GM18867 (cell line): ENCODE results near the gene SH3BGR.
A peak's percentile ranks its signal among the peaks of the same experiment; 100 is the strongest.

Experiments
- ATAC-seq: cut with Tn5 transposase; IDR thresholded peaks from one replicate; pipeline ENCODE4 v1.9.1; 2021; ENCODE audit warnings: mild to moderate bottlenecking, moderate library complexity; ENCODE audit not compliant: unreplicated experiment

The SH3BGR gene

DNA sequence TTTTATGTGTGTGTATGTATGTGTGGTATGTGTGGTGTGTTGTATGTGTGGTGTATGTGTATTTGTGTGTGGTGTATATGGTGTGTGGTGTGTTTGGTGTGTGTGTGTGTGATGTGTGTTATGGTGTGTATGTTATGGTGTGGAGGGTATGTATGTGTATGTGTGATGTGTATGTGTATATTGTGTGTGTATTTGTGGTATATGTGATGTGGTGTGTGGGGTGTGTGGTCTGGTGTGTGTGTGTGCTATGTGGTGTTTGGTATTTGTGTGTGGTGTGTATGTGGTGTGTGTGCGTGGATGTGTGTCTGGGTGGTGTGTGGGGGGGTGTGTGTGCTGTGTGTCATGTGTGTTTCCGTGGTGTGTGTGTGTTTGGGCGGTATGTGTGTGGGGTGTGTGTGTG lies 59.3 kb downstream of the SH3BGR start:
- ATAC-seq: no peak

DNA sequence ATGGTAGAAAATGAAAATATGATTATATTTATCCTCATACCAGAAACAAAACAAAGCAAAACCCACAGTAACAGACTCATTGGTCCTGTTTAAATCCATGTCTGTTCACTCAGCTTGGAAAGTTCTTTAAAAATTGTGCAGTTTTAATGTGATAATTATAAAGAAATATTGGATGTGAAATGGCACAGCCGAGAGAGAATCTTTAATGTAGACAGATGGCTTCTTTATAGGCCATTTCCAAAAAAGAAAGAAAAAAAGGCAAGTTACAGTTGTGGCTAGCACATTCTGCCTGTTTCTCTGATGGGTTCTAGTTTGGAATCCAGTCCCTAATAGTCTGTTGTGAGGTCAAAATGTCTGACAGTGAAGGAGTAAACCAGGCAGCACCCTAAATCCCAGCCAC lies 62.0 kb downstream of the SH3BGR start:
- no peak for ATAC-seq

DNA sequence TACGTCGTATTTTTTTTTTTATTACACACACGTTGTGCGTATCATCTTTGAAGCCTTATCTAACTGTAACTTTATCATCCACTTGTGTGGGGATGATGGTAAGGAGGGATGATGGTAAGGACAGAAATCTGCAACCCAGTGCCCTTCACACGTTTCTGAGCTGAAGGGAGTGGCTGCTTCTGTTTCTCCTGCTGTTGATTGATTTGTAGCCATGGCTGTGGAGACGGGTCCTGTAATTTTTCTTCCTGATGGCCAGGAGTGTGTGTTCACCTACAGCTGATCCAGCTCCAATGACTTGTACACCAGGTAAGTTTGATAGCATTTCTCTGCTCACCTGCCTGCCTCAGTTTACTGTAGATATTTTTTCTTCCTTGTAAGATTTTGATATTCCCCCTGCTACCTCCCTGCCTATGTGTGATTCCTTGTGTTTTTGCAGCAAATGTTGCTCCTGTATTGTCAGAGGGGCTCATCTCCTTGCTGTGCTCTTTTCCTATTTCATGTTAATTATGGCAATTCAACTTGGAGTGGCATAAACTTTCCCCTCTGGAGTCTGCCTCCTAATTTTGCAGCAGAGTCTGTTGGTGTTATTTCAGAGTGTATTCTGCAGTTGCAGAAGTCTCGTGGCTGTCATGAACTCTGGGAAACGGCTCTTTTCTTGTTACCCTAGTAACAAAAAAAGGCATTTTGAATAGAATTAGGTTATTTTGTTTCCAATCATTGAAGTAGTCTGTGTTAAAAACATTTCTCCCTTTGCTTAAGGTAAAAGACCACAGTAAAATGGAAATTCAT lies 64.1 kb downstream of the SH3BGR start:
- no peak for ATAC-seq

DNA sequence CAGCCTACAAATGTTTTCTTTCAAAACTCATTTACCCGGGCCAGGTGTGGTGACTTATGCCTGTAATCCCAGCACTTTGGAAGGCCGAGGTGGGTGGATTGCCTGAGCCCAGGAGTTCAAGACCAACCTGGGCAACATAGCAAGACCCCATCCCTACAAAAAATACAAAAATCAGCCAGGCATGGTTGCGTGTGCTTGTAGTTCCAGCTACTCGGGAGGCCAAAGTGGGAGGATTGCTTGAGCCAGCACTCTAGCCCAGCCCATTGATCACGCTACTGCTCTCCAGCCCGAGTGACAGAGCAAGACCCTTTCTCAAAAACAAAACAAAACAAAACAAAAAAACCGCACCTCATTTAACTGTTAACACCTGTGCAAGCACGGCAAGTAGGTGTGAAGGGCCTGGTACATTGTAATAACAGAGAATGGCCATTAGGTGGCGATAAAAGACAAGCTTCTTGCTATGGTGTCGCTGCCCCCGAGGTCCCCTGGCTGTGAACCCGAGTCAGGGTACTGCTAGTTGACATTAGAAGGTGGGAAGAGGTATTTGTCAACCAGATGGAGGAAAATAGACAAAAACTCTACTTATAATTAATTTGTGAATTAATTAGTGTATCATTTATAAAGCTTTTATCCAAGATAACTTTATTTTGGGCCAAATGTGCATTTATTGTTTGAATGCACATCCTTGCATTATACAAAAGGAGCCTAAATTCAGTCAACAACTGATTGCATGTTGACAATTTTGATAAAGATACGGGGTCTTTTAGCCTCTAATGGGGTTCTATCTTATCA lies 66.5 kb downstream of the SH3BGR start:
- ATAC-seq: peak; percentile 81

DNA sequence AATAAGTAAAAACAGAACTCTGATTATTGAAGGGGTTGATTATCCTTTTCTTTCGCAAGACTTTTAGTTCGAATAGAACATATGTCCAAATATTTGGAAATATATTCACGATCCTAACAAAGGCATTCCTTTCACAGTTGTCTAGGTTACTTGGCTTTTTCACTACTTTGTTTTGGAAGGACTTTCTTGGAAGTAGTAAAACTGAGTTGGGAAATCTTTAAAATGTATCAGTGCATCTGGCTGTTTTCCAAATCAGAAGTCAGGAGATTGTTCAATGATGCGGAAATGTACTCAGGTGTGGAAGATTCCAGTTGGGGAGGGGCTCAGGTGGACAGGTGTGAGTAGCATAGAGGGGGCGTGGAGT lies 67.1 kb downstream of the SH3BGR start:
- no peak for ATAC-seq

DNA sequence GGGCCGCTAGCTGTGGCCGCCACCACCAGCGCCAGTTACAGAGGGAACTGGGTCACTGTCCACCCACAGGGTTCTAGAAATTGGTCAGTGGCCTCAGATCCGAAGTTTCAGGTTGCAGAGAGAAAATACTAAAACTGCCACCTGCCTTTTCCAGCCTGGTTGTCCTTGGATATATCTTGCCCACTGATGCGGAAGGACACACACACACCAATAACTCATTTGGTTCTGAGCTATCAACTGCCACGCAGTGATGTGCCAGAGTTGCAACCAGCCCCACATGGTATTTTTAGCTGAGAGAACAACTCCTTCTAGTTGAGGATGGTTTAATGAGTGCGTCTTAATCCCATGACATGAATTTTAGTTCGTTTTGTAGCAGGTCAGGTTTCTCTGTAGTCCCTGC lies 68.1 kb downstream of the SH3BGR start:
- no peak for ATAC-seq

DNA sequence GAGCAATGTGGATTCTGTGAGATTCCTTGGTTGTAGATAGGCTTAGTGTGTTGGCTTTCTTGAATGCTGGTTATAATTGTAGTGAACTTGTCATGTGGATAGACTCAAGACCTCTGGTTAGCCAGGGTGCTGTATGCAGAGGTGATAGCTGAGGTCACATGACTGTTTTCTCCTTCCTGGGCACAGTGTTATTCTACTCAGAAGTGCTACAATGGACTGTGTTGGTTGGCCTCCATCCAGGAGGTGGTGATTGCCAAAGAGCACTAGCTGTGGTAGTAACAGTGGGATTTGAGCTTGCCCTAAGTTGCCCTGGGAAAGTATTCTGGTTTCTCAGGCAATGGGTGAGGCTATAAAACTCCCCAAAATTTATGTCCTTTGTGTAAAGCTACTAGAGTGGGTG lies 71.6 kb downstream of the SH3BGR start:
- ATAC-seq: no peak

DNA sequence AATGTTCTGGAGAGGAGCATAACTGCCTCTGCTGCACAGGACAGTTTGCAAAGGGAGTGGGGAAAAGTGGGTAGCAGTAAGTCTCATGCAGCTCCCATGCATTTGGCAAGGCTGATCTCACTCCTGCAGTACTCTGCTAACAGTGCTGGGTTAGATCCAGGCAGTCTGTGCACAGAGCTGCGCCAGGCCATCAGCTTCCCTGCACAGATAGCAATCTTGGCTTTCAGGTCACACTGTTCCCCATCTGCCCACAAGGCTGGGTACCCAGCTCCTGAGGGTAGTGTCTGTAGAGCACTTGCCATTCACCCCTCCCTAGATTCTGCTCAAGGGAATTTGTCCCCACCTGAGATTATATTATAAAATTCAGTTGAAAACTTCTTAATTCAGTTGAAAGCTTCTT lies 72.1 kb downstream of the SH3BGR start:
- ATAC-seq: no peak

DNA sequence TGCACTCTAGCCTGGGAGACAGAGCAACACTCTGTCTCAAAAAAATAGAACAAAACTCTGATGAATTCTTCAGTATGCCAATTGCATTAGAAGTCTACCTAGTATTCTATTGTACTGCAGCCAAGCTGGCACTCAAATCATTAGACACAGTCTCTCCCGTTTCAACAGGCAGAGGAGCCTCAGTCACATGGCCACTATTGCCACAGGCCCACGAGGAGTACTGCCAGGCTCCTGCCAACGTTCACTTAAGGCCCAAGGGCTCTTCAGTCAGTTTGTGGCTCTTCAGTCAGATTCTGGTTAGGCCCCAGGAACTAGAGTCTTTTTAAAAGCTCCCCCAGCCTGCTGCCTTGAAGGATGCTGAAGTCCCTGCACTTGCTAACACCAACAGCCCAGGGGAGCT lies 73.4 kb downstream of the SH3BGR start:
- no peak for ATAC-seq

DNA sequence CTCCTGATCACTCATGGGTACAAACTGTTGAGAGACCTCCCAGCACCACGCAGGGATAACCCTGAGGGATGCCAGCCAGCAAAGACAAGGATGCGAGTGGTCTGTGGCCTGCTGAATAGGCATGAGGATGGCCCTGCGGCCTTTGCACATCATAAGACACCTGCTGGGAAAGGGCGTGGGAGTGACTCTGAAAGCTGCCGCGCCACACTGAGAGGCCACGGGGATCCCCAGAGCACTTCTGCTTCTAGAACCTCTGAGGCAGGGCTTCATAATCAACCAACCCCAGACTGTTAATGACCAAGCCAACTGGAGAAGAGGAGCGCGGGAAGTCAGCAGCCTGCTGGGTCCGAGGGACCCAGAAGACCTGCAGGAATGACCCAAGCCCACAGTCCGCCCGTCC lies 73.8 kb downstream of the SH3BGR start:
- no peak for ATAC-seq

DNA sequence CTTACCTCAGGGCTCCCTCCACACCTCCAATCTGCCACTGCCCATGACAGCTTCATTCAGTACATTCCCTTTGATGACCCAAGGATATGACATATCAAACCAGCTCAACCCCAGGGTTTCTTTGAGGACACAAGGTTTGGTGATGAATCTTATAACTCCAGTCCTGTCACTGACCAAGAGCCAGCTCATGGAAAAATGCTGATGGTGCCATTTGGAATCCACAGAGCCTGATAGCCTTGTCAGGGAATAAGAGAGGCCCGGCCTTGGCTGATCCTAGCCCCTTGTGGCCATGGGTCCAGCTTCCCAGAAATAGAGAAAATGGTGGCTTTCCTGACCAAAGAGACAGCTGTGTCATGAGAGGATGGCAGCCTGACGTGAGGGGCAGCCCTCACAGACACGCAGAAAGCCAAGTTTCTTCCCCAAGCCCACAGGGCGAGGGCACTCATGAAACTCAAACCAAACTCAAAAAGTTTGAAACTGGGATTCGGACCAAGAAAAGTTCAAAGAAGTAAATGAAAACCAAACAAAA lies 75.4 kb downstream of the SH3BGR start:
- ATAC-seq: no peak

DNA sequence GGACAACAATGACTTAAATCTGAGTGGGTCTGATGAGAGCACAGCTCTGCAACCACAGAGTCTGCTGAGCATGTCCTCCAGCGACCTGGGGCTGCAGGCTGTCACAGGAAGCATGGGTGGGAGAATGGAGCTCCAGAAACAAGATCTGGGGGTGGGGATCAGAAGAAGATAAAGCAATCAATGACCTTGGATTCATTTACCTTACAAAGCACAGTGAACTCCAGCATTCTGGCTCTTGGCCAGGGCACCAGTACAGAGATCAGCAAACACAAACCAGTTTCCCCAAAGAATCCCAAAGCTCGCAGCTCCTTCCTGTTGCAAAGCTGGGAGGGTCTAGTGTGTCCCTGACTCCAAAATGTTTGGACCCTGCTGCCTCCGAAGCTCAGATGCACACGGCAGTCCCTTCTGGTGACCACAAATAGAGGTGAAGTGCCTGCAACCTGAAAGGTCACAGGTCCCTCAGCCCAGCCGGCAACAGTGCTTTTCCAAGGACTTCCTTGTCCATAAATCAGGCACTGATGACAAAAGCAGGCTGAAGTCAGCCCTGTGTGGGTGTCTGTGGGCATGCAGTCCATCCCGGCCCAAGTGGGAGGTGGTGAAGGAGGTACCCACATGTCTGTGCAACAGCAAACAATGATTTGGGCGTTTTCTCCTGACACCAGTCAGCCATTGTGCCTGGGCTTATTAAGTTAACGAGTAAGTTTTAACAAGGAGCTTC lies 76.1 kb downstream of the SH3BGR start:
- no peak for ATAC-seq

DNA sequence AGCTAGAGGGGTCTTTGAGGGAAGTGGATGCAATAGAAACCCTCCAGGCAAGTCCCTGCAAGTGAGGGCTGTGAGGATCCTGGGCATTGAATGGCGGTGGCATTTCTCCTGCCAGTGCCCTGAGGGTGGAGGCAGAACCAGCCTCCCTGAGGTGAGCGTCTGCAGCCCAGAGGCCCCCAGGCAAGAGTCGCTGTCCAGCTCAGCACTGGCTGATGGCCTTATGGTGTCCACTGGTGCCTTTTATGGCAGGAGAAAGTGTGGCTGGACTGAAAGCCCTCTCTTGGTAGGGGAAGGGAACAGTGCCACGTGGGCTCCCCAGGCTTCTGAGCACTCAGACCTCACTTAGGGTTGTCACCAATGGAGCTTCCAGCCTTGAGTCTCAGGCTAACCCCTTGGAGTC lies 77.3 kb downstream of the SH3BGR start:
- no peak for ATAC-seq

DNA sequence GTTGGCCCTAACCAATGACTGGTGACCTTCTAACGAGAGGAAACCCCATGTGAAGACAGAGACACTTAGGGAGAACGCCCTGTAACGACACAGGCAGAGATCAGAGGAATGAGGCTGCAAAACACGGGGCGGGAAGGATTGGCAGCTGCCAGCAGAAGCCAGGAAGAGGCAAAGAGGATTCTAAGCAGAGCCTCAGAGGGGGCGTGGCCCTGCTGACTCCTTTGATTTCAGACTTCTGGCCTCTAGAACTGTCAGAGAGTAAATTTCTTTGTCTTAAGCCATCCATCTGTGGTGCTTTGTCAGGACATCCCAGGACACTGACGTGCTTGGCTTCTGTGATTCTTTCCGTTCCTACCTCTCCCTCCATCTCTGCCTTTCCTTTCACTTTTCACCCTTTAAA lies 79.3 kb downstream of the SH3BGR start:
- ATAC-seq: no peak

DNA sequence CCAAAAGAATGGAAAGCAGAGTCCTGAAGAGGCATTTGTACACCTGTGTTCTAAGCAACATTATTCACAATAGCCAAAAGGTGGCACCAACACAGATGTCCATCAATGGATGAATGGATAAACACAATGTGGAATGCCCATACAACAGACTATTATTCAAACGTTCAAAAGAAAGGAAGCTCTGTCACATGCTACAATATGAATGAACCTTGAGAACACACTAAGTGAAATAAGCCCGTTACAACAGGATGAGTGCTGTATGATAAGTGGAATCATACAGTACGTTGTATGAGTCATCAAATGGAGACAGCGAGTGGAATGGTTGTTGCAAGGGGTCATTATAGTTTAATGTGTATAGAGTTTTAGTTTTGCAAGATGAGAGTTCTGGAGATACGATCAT lies 80.1 kb downstream of the SH3BGR start:
- ATAC-seq: no peak

DNA sequence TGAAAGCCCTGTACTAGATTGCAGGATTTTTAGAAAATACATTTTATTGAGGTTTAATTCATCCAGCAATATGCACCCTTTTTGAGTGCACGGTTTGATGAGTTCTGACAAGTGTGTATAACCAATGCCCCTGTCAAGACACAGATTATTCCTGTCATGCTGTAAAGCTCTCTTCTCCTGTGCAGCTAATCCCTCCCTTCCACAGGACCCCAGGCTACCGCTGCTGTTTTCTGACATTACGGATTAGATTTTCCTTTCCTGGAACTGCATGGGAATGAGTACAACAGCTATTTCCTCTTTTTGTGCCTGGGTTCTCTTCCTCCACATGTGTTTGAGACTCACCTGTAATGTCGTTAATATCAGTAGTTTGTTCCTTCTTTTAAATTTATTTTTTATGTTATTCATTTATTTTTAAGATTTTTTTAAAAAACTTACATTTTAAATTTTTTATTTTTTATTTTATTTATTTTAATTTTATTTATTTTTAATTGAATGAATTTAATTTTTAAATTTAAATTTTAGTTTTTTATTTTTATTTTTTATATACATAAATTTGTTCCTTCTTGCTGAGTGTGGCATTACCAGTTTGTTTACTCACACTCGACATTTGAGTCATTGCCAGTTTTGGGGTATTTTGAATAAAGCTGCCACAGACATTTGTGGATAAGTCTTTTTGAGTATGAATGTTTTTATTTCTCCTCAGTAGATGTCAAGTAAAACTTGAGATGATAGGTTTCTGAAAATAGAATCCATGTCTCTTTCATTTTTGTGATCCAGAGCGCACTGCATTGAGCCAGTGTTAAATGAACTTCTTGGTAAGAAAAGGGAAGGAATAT lies 82.0 kb downstream of the SH3BGR start:
- ATAC-seq: no peak

DNA sequence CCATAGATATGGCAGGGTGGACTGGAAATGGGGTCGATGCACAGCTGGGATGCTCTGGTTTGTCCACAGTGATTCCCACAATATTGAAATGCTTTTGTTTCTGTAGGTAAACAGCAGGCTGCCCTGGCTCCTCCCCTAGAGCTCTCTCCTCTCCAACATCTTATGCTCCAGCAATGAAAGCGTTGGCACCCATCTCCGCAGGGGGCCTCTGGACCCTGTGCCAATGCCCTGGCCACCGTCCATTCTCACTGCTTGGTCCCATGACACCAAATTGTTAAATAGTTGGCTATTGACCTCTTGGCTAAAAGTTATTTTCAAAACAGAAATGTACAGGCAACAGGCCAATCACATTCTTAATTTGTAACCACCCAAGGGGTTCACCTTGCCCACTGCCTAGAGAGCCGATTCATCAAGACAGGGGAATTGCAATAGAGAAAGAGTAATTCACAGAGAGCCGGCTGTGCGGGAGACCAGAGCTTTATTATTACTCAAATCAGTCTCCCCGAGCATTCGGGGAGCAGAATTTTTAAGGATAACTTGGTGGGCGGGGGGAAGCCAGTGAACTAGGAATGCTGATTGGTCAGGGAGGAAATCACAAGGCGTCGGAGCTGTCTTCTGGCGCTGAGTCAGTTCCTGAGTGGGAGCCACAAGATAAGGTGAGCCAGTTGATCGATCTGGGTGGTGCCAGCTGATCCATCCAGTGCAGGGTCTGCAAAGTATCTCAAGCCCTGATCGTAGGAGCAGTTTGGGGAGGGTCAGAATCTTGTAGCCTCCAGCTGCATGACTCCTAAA lies 84.1 kb downstream of the SH3BGR start:
- ATAC-seq: no peak

DNA sequence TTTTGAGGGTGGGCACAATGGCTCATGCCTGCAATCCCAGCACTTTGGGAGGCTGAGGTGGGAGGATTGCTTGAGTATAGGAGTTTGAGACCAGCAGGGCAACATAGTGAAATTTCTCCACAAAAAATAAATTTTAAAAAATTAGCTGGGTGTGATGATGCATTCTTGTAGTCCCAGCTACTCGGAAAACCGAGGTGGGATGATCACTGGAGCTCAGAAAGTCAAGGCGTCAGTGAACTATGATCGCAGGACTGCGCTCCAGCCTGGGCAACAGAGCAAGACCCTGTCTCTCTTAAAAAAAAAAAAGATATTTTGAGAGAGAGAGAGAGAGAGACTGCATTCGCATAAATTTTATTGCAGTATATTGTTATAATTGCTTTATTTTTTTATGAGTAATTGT lies 85.1 kb downstream of the SH3BGR start:
- no peak for ATAC-seq

DNA sequence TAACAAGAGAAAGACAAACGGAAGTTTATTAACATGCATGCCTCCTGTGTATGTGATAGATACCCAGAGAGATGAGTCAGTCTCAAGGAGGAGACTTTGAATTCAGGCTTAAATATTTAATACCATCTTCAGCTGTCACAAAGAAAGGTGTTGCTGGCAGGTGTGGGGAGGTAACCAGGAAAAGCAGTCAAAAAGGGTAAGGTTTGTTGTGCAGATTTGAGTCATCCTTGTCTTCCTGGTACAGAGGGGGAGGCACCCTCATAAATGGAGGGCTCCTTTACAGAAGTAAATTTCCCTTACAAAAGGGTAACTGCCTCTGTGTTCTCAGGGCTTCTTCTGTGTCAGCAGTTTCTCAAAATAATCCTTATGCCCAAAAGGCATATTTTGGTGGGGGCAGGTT lies 85.8 kb downstream of the SH3BGR start:
- ATAC-seq: no peak

DNA sequence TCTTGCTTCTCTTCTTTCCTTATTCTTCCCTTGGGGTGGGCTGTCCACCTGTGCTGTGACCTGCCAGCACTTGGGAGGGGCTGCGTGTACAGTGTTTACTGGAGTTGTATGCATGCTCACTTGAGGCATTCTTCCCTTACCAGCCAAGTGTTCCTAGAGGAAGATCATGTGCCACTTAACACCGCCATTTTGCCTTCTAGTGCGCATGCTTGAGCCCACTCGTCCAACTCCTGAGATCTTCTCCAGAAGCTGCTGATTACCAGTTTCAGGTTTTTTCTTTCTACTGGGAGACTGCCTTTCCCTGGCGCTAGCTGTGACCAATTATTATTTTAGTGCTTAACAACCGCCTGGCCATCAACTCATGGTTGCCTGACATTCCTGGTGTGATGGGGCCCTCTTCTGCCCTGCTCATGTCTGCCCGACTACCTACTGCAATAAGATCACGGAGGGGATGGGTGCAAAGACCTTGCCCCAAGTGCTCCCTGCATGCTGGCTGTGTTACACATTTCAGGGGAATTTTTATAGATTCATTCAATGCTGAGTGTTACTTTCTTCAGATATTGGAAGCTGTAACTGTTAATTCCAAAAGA lies 86.8 kb downstream of the SH3BGR start:
- no peak for ATAC-seq
